Heart left ventricle (tissue), 13 donors: ENCODE data around the gene MTRFR.
A peak's percentile ranks its signal among the peaks of the same experiment; 100 is the strongest.

Experiments used
- POLR2A ChIP-seq, 2 donors: fragments of 450-650 bp; IDR thresholded peaks; one replicate each; pipeline ENCODE4 v1.6.1; 2017; ENCODE audit warnings: antibody characterized with exemption in 2 of 2, mild to moderate bottlenecking in 2 of 2, moderate library complexity in 2 of 2
- TF ChIP-seq, protein P1 (sequence below), 12 donors: fragments of 200-600 bp; sonication (generic) in 4 of 12; IDR thresholded peaks; one replicate each; pipeline versions ENCODE4 v1.5.0 to v1.8.0; 2018 to 2022; ENCODE audit warnings: antibody characterized with exemption in 12 of 12, mild to moderate bottlenecking in 5 of 12
- donor health status: ischemic (EF 13 %, LVEDD 7.1; RV severe dilation, severe dysfunction).
- donor health status: DM: no; HTN: yes; CAD: no.
- donor health status: DM: no; HTN: no; CAD: no.
- donor health status: ischemic (EF 25% LVEDD 6.9; RV normal size, moderate dysfunction).
- donor health status: ischemic (EF 25% LVEDD 5.7; RV mildly dilated, moderate dysfunction).
- donor health status: ischemic (EF 35%, LVEDD 5.7; RV mildly dilated, moderate dysfunction).
- donor health status: nonischemic (EF 11% LVEDD 7.7; RV severe dilation, severe dysfunction).
- donor health status: DM: yes; HTN: yes; CAD: no.
- donor health status: PGD.
- donor health status: ischemic (EF 29% LVEDD 5.4; RV normal size, mild dysfunction).
- donor health status: nonischemic (EF 23%, LVEDD 6.1; RV moderate dilation, normal function).

DNA sequence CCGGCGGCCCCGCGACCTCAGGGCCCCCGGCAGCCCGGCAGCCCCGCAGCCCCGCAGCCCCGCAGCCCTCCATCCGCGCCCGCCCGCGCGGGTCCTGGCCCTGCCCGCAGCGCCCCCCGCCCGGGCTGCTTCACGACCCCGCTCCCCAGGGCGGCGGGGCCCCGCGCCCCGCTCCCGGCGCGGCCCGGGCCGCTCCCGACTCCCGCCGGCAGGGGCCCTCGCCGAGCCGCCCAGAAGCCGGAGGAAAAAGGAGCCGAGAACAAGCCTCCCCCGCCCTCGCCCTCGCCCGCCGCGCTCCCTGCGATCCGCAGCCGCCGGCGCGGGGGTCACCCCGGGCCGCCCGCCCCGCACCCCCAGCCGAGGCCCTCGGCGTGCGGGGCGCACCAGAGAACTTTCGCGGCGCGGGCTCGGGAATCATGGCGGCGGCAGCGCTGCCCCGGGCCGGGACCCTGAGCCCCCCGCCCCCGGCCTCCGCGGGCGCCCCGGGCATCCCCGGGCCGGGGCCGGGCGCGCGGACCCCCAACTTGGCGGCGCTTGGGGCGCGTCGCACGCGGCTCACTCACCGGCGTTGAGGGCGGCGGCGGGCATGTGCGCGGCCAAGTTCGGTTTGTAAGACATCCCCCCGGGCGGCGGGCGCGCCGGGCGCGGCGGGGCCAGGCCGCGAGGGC is 37.9 kb downstream of the MTRFR start:
- no peak for TF ChIP-seq POLR2A (IDR thresholded peaks at IDR 0.05)
- TF ChIP-seq, protein P1, sequence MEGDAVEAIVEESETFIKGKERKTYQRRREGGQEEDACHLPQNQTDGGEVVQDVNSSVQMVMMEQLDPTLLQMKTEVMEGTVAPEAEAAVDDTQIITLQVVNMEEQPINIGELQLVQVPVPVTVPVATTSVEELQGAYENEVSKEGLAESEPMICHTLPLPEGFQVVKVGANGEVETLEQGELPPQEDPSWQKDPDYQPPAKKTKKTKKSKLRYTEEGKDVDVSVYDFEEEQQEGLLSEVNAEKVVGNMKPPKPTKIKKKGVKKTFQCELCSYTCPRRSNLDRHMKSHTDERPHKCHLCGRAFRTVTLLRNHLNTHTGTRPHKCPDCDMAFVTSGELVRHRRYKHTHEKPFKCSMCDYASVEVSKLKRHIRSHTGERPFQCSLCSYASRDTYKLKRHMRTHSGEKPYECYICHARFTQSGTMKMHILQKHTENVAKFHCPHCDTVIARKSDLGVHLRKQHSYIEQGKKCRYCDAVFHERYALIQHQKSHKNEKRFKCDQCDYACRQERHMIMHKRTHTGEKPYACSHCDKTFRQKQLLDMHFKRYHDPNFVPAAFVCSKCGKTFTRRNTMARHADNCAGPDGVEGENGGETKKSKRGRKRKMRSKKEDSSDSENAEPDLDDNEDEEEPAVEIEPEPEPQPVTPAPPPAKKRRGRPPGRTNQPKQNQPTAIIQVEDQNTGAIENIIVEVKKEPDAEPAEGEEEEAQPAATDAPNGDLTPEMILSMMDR (IDR thresholded peaks at IDR 0.05): peak; percentile 1 to 75 (median 47)
